HL-60/S4 (cell line): ENCODE results near the gene ATP6V0E1.
"Not testable (repeated sequence)": the region's sequence is repeated elsewhere in the genome, so short reads cannot be mapped to it uniquely, and the experiment has no call there.

Experiments
- in situ Hi-C: fragments of 300-500 bp; cut with MboI; formaldehyde crosslinking; loops from 2 replicates; pipeline ENCODE4 v1.14.3; 2022; ENCODE audit warnings: low sequenced_read_pairs

Gene ATP6V0E1

DNA sequence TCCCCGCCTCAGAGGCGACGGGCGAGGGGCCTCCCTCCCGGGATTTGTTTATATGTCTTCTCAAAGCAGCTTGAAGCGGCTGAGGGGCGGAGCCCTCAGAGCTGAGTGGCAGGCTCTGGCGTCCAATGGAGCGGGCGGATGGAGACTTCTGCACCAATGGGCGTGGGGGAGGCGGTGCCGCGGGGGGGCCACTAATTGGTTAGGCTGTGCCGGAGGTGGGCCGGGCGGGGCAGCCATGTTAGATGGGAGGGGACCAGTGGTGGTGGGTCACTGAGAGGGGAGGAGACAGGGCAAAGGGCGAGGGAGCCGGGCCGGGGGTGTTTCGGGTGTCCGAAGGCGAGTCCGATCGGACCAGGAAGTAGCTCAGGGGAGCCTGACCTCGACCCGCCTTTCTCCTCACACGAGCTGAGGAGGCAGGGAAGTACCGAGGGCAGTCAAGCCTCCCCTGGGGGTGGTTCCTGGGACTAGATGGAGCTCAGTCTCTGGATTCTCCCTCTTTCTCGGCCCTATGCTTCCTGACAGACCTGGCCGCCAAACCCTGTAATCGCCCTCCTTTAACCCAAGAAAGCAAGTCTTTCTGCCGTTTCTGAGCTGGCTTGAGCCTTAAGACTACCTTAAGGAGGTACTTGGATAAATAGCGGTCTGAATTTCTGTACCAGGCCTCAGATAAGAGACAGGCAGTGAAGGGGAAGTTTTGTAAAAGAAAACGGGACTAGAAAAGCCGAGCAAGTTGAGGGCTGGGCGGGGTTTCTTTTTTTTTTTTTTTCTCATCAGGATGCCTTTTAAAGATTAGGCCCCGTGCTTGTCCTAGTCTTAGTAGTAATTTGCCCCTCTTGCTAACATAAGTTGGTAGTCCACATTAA lies 73.7 kb downstream of the ATP6V0E1 start:
- in situ Hi-C loops = no loop called here

GRCh38 chr5:173062141-173062540 lies 78.6 kb downstream of the ATP6V0E1 start:
- in situ Hi-C loops = no loop called here

DNA sequence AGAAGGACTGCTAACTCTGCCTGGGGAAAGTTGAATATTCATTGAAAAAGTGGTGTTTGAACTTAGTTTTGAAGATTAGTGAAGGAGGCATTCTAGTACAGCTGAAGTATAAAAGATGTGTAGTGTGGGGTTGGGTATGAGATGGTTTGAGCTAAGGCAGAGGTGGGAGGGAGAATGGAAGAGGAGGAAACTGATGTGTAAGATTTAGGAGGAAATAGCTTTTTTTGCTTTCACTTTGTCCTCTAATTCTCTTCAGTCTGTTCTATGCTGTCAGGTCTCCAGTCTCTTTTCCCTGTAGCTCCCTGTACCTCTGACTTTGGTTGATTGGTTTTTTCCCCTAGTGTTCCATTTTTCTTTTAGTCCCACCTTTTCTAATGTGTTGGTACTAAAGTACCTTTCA lies 81.6 kb downstream of the ATP6V0E1 start:
- in situ Hi-C loops = no loop called here

DNA sequence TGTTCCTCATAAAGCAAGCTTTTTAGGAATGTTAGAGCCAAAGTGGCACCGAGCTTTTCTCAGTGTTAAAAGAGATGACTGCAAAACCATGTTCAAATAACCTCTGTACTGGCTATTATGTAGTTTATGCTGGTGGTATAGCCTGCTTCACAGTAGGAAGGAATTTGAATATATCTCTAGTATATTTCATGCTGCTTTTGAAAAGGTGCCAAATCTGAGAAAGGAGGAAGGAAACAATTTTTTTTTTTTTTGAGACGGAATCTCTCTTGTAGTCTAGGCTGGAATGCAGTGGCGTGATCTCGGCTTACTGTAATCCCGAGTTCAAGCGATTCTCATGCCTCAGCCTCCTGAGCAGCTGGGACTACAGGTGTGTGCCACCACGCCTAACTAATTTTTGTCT lies 86.1 kb downstream of the ATP6V0E1 start:
- in situ Hi-C loops = no loop called here

- in situ Hi-C loops = no loop called here
Measured at GRCh38 chr5:173075137-173075843, 91.7 kb downstream of the ATP6V0E1 start.

GRCh38 chr5:173075970-173076369 lies 92.4 kb downstream of the ATP6V0E1 start:
- in situ Hi-C loops = no loop called here

DNA sequence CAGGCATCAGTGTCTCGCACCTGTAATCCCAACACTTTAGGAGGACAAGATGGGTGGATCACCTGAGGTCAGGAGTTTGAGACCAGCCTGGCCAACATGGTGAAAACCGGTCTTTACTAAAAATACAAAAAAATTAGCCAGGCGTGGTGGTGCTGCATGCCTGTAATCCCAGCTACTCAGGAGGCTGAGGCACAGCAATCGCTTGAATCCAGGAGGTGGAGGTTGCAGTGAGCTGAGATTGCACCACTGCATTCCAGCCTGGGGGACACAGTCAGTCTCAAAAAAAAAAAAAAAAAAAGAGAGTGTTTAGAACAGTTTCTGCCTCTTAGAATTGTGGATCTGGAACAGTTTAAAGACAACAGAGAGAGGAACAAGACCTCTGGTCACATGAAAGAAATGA lies 92.9 kb downstream of the ATP6V0E1 start:
- in situ Hi-C loops = not testable (repeated sequence)

DNA sequence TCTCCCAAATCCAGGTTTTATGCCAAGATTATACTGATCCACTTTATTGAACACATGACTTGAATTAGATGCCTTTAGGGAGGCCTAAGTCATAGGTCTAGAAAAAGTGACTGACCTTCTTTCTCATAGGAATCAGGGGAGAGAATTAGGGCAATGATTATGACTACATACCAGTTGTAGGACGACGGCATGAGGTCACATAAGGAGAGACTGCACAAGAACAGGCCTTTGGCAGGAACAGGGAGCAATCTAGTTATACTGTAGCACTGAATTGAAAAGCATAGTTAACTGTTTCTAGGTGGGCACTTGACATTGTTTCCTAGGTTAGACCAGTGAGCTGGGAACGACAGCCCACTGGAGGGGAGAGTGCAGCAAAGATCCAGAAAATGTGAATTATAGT lies 95.3 kb downstream of the ATP6V0E1 start:
- in situ Hi-C loops = no loop called here
